NCI-H2196 treated with DMSO at 0.1 percent for 48 hours (cell line): ENCODE measurements around the gene RPL11.
A peak's percentile ranks its signal among the peaks of the same experiment; 100 is the strongest.
"Not testable (repeated sequence)": the region's sequence is repeated elsewhere in the genome, so short reads cannot be mapped to it uniquely, and the experiment has no call there.

Experiments used
- DNase-seq: peaks from one replicate; lab custom pipeline; 2025; ENCODE audit not compliant: unreplicated experiment; lab: John Stamatoyannopoulos, UW

RPL11 gene

DNA sequence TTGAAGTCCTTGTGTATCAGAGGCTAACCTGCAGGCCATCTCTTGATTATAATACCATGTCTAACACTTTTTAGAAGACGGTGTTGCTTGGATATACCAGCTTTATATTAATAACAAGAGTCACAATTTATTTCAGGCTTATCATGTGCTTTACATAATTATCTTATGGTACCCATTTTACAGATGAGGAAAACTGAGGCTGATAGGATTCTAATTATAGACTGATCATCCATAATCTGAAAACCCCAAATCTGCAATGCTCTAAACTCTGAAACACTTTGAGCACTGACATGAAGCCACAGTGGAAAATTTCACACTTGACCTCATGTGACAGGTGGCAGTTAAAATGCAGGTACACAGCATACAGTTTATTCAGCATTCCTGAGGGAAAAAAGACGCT lies 7.2 kb upstream of the RPL11 start:
- no peak for DNase-seq

DNA sequence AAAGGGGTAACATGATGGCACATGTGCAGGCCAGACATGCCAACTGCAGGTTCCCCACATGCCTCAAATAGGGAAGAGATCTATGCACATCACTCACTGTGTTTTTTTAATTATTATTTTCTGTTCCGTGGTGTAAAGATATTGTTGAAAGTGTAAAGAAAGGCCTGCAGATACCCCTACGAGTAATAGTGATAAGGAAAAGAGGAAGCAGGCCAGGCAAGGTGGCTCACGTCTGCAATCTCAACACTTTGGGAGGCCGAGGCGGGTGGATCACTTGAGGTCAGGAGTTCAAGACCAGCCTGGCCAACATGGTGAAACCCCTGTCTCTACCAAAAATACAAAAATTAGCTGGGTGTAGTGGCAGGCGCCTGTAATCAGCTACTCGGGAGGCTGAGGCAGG lies 6.4 kb upstream of the RPL11 start:
- not testable (repeated sequence) for DNase-seq

GRCh38 chr1:23687680-23688079 lies 3.9 kb upstream of the RPL11 start:
- DNase-seq: not testable (repeated sequence)

DNA sequence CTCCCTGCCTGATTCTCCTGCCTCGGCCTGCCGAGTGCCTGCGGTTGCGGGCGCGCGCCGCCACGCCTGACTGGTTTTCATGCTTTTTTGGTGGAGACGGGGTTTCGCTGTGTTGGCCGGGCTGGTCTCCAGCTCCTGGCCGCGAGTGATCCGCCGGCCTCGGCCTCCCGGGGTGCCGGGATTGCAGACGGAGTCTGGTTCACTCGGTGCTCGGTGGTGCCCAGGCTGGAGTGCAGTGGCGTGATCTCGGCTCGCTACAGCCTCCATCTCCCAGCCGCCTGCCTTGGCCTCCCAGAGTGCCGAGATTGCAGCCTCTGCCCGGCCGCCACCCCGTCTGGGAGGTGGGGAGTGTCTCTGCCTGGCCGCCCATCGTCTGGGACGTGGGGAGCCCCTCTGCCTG lies 3.3 kb upstream of the RPL11 start:
- not testable (repeated sequence) for DNase-seq

DNA sequence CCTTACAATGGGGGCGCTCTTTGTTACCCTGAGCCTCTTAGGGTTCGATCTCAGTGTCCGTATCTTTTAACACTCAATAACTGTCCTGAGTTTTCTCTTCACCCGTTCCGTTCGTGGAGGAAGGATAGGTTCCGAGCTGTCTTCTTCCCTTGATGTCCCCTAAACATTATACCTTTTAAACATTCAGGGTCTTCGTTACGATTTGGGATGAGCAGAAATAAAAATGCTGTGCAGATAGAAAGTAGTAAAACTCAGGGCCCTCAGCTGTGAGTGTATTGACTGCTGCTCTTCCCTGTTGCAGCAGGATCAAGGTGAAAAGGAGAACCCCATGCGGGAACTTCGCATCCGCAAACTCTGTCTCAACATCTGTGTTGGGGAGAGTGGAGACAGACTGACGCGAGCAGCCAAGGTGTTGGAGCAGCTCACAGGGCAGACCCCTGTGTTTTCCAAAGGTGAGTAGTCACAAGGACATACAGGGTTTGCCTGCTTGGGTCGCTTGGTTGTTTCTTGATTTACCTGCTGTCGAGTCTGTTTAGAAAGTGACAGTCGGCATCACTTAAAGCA lies 784 bp downstream of the RPL11 start:
- no peak for DNase-seq

DNA sequence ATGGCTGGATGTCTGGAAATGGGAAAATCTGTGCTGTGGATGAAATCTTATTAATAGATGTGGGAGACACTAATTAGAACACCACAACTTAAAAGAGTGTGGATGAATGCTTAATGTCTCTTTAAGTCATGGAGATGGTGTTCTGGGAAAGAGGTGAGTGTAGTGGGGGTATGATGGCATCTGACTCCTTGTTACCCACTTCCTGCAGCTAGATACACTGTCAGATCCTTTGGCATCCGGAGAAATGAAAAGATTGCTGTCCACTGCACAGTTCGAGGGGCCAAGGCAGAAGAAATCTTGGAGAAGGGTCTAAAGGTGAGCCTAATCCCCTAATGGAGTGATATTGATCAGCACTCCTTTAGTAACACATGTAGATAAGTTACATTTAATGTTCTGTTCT lies 2.0 kb downstream of the RPL11 start:
- no peak for DNase-seq

DNA sequence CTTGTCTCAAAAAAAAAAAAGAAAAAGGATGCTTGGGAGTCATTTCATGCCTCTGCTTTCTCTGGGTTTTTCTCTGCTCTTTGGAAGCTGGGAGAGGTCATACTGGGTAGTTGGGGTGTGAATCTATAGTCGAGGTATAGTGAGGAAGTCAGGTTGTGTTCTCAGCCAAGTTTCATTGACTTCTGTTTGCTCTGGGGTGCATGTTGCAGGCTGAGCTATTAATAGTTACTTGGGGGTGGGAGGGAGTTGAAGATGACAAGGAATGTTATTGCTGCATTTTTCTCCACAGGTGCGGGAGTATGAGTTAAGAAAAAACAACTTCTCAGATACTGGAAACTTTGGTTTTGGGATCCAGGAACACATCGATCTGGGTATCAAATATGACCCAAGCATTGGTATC lies 2.8 kb downstream of the RPL11 start:
- no peak for DNase-seq

DNA sequence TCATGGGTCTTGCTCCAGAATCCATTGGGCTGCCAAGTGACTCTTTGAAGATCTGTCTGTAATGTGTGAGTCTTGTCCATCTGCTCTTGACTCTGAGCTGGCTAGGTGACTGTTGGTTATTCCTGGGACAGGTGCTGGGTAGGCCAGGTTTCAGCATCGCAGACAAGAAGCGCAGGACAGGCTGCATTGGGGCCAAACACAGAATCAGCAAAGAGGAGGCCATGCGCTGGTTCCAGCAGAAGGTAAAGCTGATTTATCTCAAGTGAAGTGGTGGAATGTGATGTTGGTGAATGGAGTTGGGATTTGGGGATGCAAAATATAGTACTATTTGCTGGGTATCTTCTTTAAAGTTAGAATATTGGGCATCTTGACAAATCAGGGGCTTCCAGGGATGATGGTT lies 4.1 kb downstream of the RPL11 start:
- DNase-seq: no peak

DNA sequence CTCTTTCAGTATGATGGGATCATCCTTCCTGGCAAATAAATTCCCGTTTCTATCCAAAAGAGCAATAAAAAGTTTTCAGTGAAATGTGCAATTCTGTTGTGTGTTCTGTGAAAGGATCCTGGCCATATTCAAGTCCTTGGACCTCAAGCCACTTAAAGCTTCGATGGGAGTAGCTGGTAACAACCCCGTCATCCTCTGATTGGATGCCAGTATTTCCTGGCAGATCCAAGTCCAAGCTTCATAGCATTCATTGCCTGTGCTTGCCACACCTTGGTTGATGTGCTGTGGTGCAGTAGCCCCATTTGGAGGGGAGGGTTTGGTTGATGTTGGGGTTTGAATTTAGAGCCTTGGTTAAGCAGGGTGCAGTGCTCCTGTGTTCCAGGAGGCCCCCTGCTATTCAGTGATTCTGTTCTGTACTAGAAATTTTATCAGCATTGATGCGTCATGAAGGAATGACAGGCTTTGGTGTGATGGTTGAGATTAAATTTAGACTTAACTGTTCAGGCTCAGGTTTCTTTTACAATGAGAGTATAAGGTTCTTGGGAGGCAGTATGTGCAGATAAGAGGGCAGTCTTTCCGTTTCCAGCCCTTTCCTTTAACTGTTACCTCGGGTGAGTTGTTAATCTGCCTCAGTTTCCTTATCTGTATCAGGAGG lies 4.9 kb downstream of the RPL11 start:
- no peak for DNase-seq

DNA sequence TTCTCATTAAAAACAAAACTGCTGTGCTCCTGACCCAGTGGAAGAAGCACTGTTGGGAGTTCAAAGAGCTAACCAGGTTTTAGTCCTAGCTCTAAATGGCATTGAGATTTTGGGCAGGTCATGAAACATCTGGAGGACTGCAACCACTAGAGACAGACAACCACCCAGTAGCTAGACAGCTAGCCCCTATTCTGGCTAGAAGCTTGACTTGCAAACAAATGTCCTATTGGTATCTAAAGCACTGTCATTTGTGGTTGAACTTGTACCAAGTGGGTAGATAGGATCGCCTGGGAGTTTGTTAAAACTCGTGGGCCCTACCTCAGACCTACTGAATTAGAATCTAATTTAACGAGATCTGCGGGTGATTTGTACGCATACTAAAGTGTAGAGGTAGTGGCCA lies 6.9 kb downstream of the RPL11 start:
- DNase-seq: no peak

DNA sequence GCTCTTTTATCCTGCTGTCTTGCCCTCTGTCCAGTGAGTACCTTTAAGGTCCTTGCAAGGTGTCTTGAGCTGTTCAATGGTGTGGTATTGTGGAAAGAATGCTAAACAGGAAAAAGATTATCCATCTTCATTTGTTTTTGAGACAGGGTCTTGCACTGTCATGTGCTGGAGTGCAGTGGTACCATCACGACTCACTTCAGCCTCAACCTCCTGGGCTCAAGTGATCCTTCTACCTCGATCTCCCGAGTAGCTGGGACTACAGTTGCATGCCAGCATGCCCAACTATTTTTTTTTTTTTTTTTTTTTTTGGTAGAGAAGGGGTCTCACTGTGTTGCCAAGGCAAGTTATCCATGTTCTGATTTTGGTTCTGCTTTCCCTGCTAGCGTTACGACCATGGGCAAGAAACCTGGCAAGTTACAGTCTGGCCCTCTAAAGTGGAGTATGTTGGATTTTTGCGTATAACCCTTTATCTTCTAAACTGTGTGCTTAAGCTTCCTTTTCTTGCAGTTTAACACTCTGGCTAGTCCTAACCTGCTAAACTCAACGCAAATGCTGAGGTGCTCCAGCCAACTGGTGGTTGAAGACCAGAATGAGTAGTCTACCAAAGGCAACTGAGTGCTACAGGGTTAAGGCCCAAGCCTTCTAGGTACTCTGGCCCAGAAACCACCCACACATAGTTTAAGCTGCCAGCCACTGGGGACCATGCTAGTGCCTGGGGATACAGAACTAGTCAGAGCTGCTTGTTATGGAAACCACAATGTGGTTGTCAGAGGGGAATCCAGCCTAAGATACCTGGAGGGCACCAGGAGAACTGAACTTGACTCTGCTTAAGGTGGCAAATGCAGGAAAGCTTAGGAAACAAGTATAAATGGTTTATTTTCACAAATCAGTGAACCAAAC lies 7.9 kb downstream of the RPL11 start:
- DNase-seq: no peak

- no peak for DNase-seq
Measured at GRCh38 chr1:23701310-23701709, 9.7 kb downstream of the RPL11 start.

GRCh38 chr1:23701996-23702395 lies 10.4 kb downstream of the RPL11 start:
- DNase-seq: no peak

- DNase-seq: no peak
Measured at GRCh38 chr1:23704834-23705495, 13.4 kb downstream of the RPL11 start.

DNA sequence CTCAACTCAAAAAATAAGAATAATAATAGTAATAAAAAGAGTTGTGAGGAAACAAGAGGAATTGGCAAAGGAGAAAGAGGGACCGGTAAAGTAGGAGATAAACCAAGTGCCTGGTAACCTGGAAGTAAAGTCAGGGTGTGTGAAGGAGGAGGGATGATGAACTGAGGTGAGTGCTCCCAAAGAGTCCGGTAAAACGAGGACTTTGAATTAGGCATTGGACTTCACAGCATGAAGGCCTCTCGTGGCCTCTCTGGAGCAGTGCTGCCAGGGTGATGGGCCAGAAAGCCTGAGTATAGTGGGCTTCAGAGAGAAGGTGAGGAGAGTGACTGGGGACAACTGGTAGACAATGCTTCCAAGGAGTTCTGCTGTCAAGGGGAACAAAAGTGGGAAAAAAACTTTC lies 17.6 kb downstream of the RPL11 start:
- no peak for DNase-seq

GRCh38 chr1:23718482-23718881 lies 26.9 kb downstream of the RPL11 start:
- DNase-seq: peak; percentile 6

- peak; percentile 11 for DNase-seq
Measured at GRCh38 chr1:23719162-23719820, 27.7 kb downstream of the RPL11 start.

- DNase-seq: no peak
Measured at GRCh38 chr1:23720256-23720995, 28.8 kb downstream of the RPL11 start.

DNA sequence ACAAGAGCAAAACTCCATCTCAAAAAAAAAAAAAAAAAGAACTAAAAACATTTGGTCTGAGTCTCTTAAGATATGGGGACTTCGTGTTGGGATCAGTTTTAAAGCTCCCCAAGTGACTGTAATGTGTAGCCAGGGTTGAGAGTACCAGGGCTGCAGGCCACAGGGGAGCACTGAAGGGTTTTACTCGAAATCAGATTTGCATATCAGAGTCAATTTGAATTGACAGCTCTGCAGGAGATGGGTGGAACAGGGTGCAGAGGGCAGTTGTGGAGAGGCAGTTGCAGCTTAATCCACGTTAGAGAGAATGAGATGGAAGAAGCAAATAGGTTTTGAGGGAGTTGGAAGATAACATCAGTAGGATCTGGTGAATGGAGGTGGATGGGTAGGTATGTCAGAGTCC lies 31.0 kb downstream of the RPL11 start:
- DNase-seq: no peak

GRCh38 chr1:23726686-23727085 lies 35.1 kb downstream of the RPL11 start:
- no peak for DNase-seq
